Glutamatergic neuron (in vitro differentiated cells): ENCODE measurements around the gene KCNH5. TPM values are rescaled to one million over a fixed set of nuclear protein-coding genes. Genes with fewer than 3 reads are reported as not detected.

ENCODE experiments used
- DNase-seq: peaks from one replicate; pipeline ENCODE4 v3.0.0; 2022
- H3K27ac Mint-ChIP-seq: one replicate; pipeline ENCODE4 v1.8.0; 2020; ENCODE audit warnings: mild to moderate bottlenecking, mixed read lengths, inconsistent platforms; ENCODE audit not compliant: unreplicated experiment
- H3K27me3 Mint-ChIP-seq: one replicate; pipeline ENCODE4 v1.8.0; 2020; ENCODE audit warnings: mild to moderate bottlenecking, moderate library complexity, mixed read lengths, inconsistent platforms; ENCODE audit not compliant: unreplicated experiment
- H3K36me3 Mint-ChIP-seq: one replicate; pipeline ENCODE4 v1.8.0; 2020; ENCODE audit warnings: mild to moderate bottlenecking, mixed read lengths, inconsistent platforms; ENCODE audit not compliant: unreplicated experiment
- H3K4me1 Mint-ChIP-seq: one replicate; pipeline ENCODE4 v1.8.0; 2020; ENCODE audit warnings: mild to moderate bottlenecking, low read depth, mixed read lengths, inconsistent platforms; ENCODE audit not compliant: unreplicated experiment
- H3K4me3 Mint-ChIP-seq: one replicate; pipeline ENCODE4 v1.8.0; 2020; ENCODE audit warnings: mild to moderate bottlenecking, mixed read lengths, inconsistent platforms; ENCODE audit not compliant: unreplicated experiment
- H3K9me3 Mint-ChIP-seq: one replicate; pipeline ENCODE4 v1.8.0; 2020; ENCODE audit warnings: mild to moderate bottlenecking, moderate library complexity, mixed read lengths, inconsistent platforms; ENCODE audit not compliant: unreplicated experiment
- CTCF ChIP-seq: fragments of 200-600 bp; sonication (generic); IDR thresholded peaks from one replicate; pipeline ENCODE4 v1.5.0; 2021; ENCODE audit not compliant: partially characterized antibody, unreplicated experiment
- total RNA-seq: library from RNA; stranded (reverse); fragmentation: NEBNext Ultra II Directional; extraction: Animal tissue kit (Norgen Biotek cat#: 25700); gene quantifications from one replicate; pipeline ENCODE4 v1.2.1, GENCODE V29; 2021; ENCODE audit not compliant: unreplicated experiment

KCNH5 gene
- total RNA-seq, 1 donor from 2014 or later = 0.32 TPM

GRCh38 chr14:62674563-62675237 lies 370.6 kb downstream of the KCNH5 start:
- H3K27ac Mint-ChIP-seq = no peak overlapping the region
- TF ChIP-seq CTCF = no peak
- no peaks in the 10 kb centered on the region for H3K27me3 Mint-ChIP-seq
- peaks cover 2% of the 10 kb centered on the region for H3K4me1 Mint-ChIP-seq
- H3K36me3 Mint-ChIP-seq = no peaks in the 10 kb centered on the region
- H3K9me3 Mint-ChIP-seq = no peaks in the 10 kb centered on the region
- no peak for DNase-seq
- no peak overlapping the region for H3K4me3 Mint-ChIP-seq

- no peak overlapping the region for H3K4me3 Mint-ChIP-seq
- no peaks in the 10 kb centered on the region for H3K9me3 Mint-ChIP-seq
- H3K4me1 Mint-ChIP-seq = peaks cover 2% of the 10 kb centered on the region
- H3K27me3 Mint-ChIP-seq = no peaks in the 10 kb centered on the region
- DNase-seq = no peak
- no peak for TF ChIP-seq CTCF
- no peaks in the 10 kb centered on the region for H3K36me3 Mint-ChIP-seq
- no peak overlapping the region for H3K27ac Mint-ChIP-seq
Measured at GRCh38 chr14:62673014-62673755, 372.1 kb downstream of the KCNH5 start.

GRCh38 chr14:62670526-62670925 lies 374.7 kb downstream of the KCNH5 start:
- no peaks in the 10 kb centered on the region for H3K27me3 Mint-ChIP-seq
- no peak for TF ChIP-seq CTCF
- H3K9me3 Mint-ChIP-seq = no peaks in the 10 kb centered on the region
- H3K4me3 Mint-ChIP-seq = no peak overlapping the region
- DNase-seq = no peak
- H3K27ac Mint-ChIP-seq = no peak overlapping the region
- no peaks in the 10 kb centered on the region for H3K36me3 Mint-ChIP-seq
- H3K4me1 Mint-ChIP-seq = peaks cover 4% of the 10 kb centered on the region

GRCh38 chr14:62667421-62667914 lies 377.8 kb downstream of the KCNH5 start:
- peaks cover 4% of the 10 kb centered on the region for H3K4me1 Mint-ChIP-seq
- no peaks in the 10 kb centered on the region for H3K36me3 Mint-ChIP-seq
- H3K27ac Mint-ChIP-seq = no peak overlapping the region
- DNase-seq = no peak
- TF ChIP-seq CTCF = no peak
- no peaks in the 10 kb centered on the region for H3K27me3 Mint-ChIP-seq
- no peak overlapping the region for H3K4me3 Mint-ChIP-seq
- H3K9me3 Mint-ChIP-seq = no peaks in the 10 kb centered on the region

- H3K4me3 Mint-ChIP-seq = no peak overlapping the region
- peaks cover 4% of the 10 kb centered on the region for H3K4me1 Mint-ChIP-seq
- no peak for DNase-seq
- peak overlapping the region; percentile 36 for H3K27ac Mint-ChIP-seq
- no peaks in the 10 kb centered on the region for H3K27me3 Mint-ChIP-seq
- H3K9me3 Mint-ChIP-seq = no peaks in the 10 kb centered on the region
- no peaks in the 10 kb centered on the region for H3K36me3 Mint-ChIP-seq
- TF ChIP-seq CTCF = no peak
Measured at GRCh38 chr14:62665286-62665685, 380.0 kb downstream of the KCNH5 start.
